GM18867 (cell line): ENCODE data around the gene PGM2L1.

Experiments used
- ATAC-seq: cut with Tn5 transposase; IDR thresholded peaks from one replicate; pipeline ENCODE4 v1.9.1; 2021; ENCODE audit warnings: mild to moderate bottlenecking, moderate library complexity; ENCODE audit not compliant: unreplicated experiment

The PGM2L1 gene

GRCh38 chr11:74307434-74307833 lies 90.8 kb downstream of the PGM2L1 start:
- no peak for ATAC-seq

- ATAC-seq, result no peak
Observed at GRCh38 chr11:74306435-74307175, 91.6 kb downstream of the PGM2L1 start.

- ATAC-seq, result no peak
Observed at GRCh38 chr11:74299015-74299414, 99.2 kb downstream of the PGM2L1 start.

- no peak for ATAC-seq
Observed at GRCh38 chr11:74297484-74297883, 100.7 kb downstream of the PGM2L1 start.

- ATAC-seq, result no peak
Observed at GRCh38 chr11:74288911-74289310, 109.3 kb downstream of the PGM2L1 start.

- ATAC-seq, result no peak
Observed at GRCh38 chr11:74288161-74288560, 110.1 kb downstream of the PGM2L1 start.

- no peak for ATAC-seq
Observed at GRCh38 chr11:74284466-74284865, 113.8 kb downstream of the PGM2L1 start.

GRCh38 chr11:74283580-74284180 lies 114.6 kb downstream of the PGM2L1 start:
- ATAC-seq, result no peak

- no peak for ATAC-seq
Observed at GRCh38 chr11:74282914-74283371, 115.3 kb downstream of the PGM2L1 start.

GRCh38 chr11:74282421-74282820 lies 115.8 kb downstream of the PGM2L1 start:
- ATAC-seq, result no peak

- no peak for ATAC-seq
Observed at GRCh38 chr11:74280494-74280893, 117.7 kb downstream of the PGM2L1 start.
